Measurements from ENCODE around the gene TSSK6.

DNA sequence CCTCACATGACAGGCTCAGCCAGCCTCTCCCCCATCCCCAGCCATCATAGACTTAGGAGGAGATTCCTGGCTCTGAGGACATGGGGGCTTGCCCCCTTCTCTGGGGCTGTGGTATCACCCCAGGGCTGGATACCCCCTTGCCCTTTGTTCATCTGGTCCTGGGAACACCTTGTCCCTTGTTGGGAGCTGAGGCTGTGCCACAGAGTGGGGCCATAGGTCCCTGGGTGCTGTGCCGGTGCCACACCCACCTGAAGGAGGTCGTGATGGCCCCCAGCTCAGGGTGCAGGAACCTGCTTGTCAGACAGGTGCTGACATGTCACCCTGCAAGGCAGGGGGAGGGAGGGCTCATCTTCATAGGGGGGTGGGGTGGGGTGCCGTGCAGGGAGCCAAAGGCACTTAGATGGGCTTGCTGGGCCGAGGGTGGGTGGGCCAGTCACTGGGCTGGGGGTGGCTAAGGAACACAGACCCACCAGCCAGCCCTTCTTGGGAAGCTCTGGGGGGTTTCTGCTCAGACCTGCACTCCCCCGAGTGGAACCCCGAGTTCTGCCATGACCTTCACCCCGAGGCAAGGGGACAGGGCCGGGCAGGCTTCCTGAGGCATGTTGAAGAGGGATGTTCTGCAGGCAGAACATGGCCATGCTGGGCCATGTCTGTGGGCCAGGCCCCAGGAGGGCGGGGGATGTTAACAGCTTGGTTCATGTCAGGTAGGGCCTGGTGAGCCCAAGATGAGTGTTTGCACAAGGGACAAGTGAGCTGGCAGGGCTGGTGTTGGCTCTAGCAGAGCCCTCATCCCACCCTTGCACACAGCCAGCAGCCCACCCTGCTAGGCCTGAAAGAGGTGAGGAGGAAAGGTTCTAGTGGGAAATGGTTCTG lies 28.0 kb downstream of the TSSK6 start:
- TF ChIP-seq, protein P1, sequence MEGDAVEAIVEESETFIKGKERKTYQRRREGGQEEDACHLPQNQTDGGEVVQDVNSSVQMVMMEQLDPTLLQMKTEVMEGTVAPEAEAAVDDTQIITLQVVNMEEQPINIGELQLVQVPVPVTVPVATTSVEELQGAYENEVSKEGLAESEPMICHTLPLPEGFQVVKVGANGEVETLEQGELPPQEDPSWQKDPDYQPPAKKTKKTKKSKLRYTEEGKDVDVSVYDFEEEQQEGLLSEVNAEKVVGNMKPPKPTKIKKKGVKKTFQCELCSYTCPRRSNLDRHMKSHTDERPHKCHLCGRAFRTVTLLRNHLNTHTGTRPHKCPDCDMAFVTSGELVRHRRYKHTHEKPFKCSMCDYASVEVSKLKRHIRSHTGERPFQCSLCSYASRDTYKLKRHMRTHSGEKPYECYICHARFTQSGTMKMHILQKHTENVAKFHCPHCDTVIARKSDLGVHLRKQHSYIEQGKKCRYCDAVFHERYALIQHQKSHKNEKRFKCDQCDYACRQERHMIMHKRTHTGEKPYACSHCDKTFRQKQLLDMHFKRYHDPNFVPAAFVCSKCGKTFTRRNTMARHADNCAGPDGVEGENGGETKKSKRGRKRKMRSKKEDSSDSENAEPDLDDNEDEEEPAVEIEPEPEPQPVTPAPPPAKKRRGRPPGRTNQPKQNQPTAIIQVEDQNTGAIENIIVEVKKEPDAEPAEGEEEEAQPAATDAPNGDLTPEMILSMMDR (optimal IDR thresholded peaks at IDR 0.05 in 1 of 3, IDR thresholded peaks at IDR 0.05 in 1 of 3, conservative IDR thresholded peaks at IDR 0.05 in 1 of 3; ENCODE audit: extremely low read depth in 1 of 3, insufficient read depth in 2 of 3, low read length in 3 of 3), result no peak
- TF ChIP-seq EZH2 (IDR thresholded peaks at IDR 0.05; ENCODE audit: low read length), result no peak
